GM19238 (cell line): ENCODE data around the gene TPSB2.
"Not testable (repeated sequence)": the region's sequence is repeated elsewhere in the genome, so short reads cannot be mapped to it uniquely, and the experiment has no call there.

ENCODE experiments used
- DNase-seq: peaks from one replicate; pipeline ENCODE4 v3.0.0; 2011; ENCODE audit warnings: low spot score; ENCODE audit not compliant: insufficient read length

TPSB2 gene

GRCh38 chr16:1230084-1230470 is at the start of gene TPSB2:
Gene TPSB2 (minus strand): TSS chr16:1230184. CDS start chr16:1229951, 233 bp downstream.
- not testable (repeated sequence) for DNase-seq

GRCh38 chr16:1279081-1279944 is 49.3 kb upstream of the TPSB2 start:
- DNase-seq, result no peak

- DNase-seq, result no peak
Observed at GRCh38 chr16:1278477-1278876, 48.5 kb upstream of the TPSB2 start.

- DNase-seq, result no peak
Observed at GRCh38 chr16:1277617-1278282, 47.8 kb upstream of the TPSB2 start.

- DNase-seq, result no peak
Observed at GRCh38 chr16:1277151-1277598, 47.2 kb upstream of the TPSB2 start.

- no peak for DNase-seq
Observed at GRCh38 chr16:1276580-1276878, 46.5 kb upstream of the TPSB2 start.

GRCh38 chr16:1275791-1276579 is 46.0 kb upstream of the TPSB2 start:
- DNase-seq, result no peak

- DNase-seq, result no peak
Observed at GRCh38 chr16:1274767-1275166, 44.8 kb upstream of the TPSB2 start.

- DNase-seq, result no peak
Observed at GRCh38 chr16:1273816-1274215, 43.8 kb upstream of the TPSB2 start.

- DNase-seq, result no peak
Observed at GRCh38 chr16:1272453-1273198, 42.6 kb upstream of the TPSB2 start.

- DNase-seq, result not testable (repeated sequence)
Observed at GRCh38 chr16:1271724-1272413, 41.9 kb upstream of the TPSB2 start.

- no peak for DNase-seq
Observed at GRCh38 chr16:1271380-1271723, 41.4 kb upstream of the TPSB2 start.

GRCh38 chr16:1269418-1269817 is 39.4 kb upstream of the TPSB2 start:
- not testable (repeated sequence) for DNase-seq

- DNase-seq, result no peak
Observed at GRCh38 chr16:1265826-1266225, 35.8 kb upstream of the TPSB2 start.

- DNase-seq, result no peak
Observed at GRCh38 chr16:1265090-1265630, 35.2 kb upstream of the TPSB2 start.

- no peak for DNase-seq
Observed at GRCh38 chr16:1264345-1265089, 34.5 kb upstream of the TPSB2 start.

GRCh38 chr16:1263591-1264344 is 33.8 kb upstream of the TPSB2 start:
- no peak for DNase-seq

- DNase-seq, result no peak
Observed at GRCh38 chr16:1262846-1263221, 32.9 kb upstream of the TPSB2 start.

GRCh38 chr16:1262210-1262845 is 32.3 kb upstream of the TPSB2 start:
- DNase-seq, result no peak
